HCT116 (cell line): ENCODE data around the gene PDIK1L. TPM values are rescaled to one million over a fixed set of nuclear protein-coding genes. Genes with fewer than 3 reads are reported as not detected.

Source experiments
- ATAC-seq: fragments of 200-7000 bp; cut with Tn5 transposase; 2 replicates; pipeline ENCODE4 v1.9.1; 2020; ENCODE audit warnings: mild to moderate bottlenecking, moderate library complexity
- BruUV-seq: library from RNA; stranded (reverse); fragments of 400-500 nt; replicated peaks from 2 replicates; lab custom pipeline; 2021; lab: Mats Ljungman, UMichigan
- CTCF ChIA-PET: fragments of 300-600 bp; sonication (Branson Sonifier 250); formaldehyde crosslinking; loops from one replicate; lab custom pipeline; 2021; ENCODE audit warnings: antibody characterized with exemption; lab: Charles Lee
- POLR2A ChIA-PET: fragments of 300-600, 350-600 bp; sonication (Branson Sonifier 250); formaldehyde crosslinking; loops from one replicate; lab custom pipeline; 2021; ENCODE audit warnings: antibody characterized with exemption; lab: Charles Lee
- RAD21 ChIA-PET, 2 experiments: fragments of 300-600 bp; sonication (Branson Sonifier 250); formaldehyde crosslinking; loops; one replicate each; lab custom pipeline; 2023; ENCODE audit warnings: low total read pairs in 2 of 2; ENCODE audit not compliant: uncharacterized antibody in 2 of 2, unreplicated experiment in 2 of 2, low non-redundant PET in 1 of 2; lab: Charles Lee
- DNase-seq: peaks from one replicate; pipeline ENCODE4 v3.0.0-alpha.2; 2010; ENCODE audit warnings: low read depth, low spot score
- H2AFZ ChIP-seq: fragments of 200-600 bp; shearing (Covaris generic), sonication (generic); 2 replicates; pipeline ENCODE4 v1.6.1; 2017; ENCODE audit warnings: low read depth, mixed run types, mixed read lengths, antibody characterized with exemption, low read length; ENCODE audit not compliant: poor library complexity, severe bottlenecking
- H3K27ac ChIP-seq: 2 replicates; pipeline ENCODE4 v1.5.1; 2012; ENCODE audit warnings: low read depth, low read length
- H3K27me3 ChIP-seq: fragments of 200-600 bp; sonication (generic); 2 replicates; pipeline ENCODE4 v1.6.1; 2016; ENCODE audit warnings: mixed run types, low read length, mixed read lengths; ENCODE audit not compliant: insufficient read depth
- H3K36me3 ChIP-seq, 2 experiments: fragments of 200-500 bp in 1 of 2; fragments of 200-600 bp in 1 of 2; sonication (Bioruptor generic) in 1 of 2; sonication (generic) in 1 of 2; 2 replicates each; pipeline versions ENCODE4 v1.5.1 to v1.6.1; 2014 to 2016; ENCODE audit warnings: low read length in 2 of 2, inconsistent platforms in 1 of 2, mixed read lengths in 1 of 2, mixed run types in 1 of 2; ENCODE audit not compliant: insufficient read depth in 2 of 2, control insufficient read depth in 1 of 2
- H3K4me1 ChIP-seq, 2 experiments: fragments of 200-600 bp in 1 of 2; sonication (generic) in 1 of 2; 2 replicates each; pipeline versions ENCODE4 v1.5.1 to v1.6.1; 2012 to 2017; ENCODE audit warnings: low read length in 2 of 2, inconsistent platforms in 1 of 2, mild to moderate bottlenecking in 1 of 2, mixed read lengths in 1 of 2, mixed run types in 1 of 2, moderate library complexity in 1 of 2; ENCODE audit not compliant: insufficient read depth in 2 of 2, control insufficient read depth in 1 of 2
- H3K4me2 ChIP-seq: fragments of 200-600 bp; sonication (generic); 2 replicates; pipeline ENCODE4 v1.6.1; 2017; ENCODE audit warnings: mixed run types, low read length, mixed read lengths
- H3K4me3 ChIP-seq, 2 experiments: fragments of 200-600 bp in 1 of 2; sonication (generic) in 1 of 2; replicated peaks in 1 of 2; 2 replicates each; pipeline ENCODE4 v1.5.1; 2011 to 2016; ENCODE audit warnings: low read length in 2 of 2, control low read depth in 1 of 2, low read depth in 1 of 2, mild to moderate bottlenecking in 1 of 2, mixed read lengths in 1 of 2, mixed run types in 1 of 2
- H3K79me2 ChIP-seq: fragments of 200-600 bp; sonication (generic); 2 replicates; pipeline ENCODE4 v1.6.1; 2017; ENCODE audit warnings: mild to moderate bottlenecking, mixed run types, low read length, moderate library complexity, mixed read lengths; ENCODE audit not compliant: insufficient read depth
- H3K9ac ChIP-seq: fragments of 200-600 bp; sonication (generic); 2 replicates; pipeline ENCODE4 v1.6.1; 2016; ENCODE audit warnings: low read length, mixed read lengths
- H3K9me2 ChIP-seq: fragments of 200-600 bp; sonication (generic), shearing (Covaris generic); 2 replicates; pipeline ENCODE4 v1.6.1; 2017; ENCODE audit warnings: mixed run types, mild to moderate bottlenecking, moderate library complexity; ENCODE audit not compliant: insufficient read depth
- H3K9me3 ChIP-seq, 2 experiments: fragments of 200-500 bp in 1 of 2; fragments of 200-600 bp in 1 of 2; sonication (Bioruptor generic) in 1 of 2; sonication (generic) in 1 of 2; 2 replicates each; pipeline ENCODE4 v1.6.1; 2014 to 2017; ENCODE audit warnings: low read length in 2 of 2, mixed read lengths in 2 of 2, inconsistent platforms in 1 of 2, low read depth in 1 of 2, mild to moderate bottlenecking in 1 of 2, mixed run types in 1 of 2, moderate library complexity in 1 of 2; ENCODE audit not compliant: control insufficient read depth in 1 of 2, insufficient read depth in 1 of 2
- H4K20me1 ChIP-seq: fragments of 200-600 bp; sonication (generic), shearing (Covaris generic); 2 replicates; pipeline ENCODE4 v1.6.1; 2017; ENCODE audit warnings: mixed run types, mild to moderate bottlenecking, moderate library complexity; ENCODE audit not compliant: insufficient read depth
- FOSL1 ChIP-seq: IDR thresholded peaks from 2 replicates; pipeline ENCODE4 v1.6.1; 2012; ENCODE audit warnings: low read depth
- REST ChIP-seq: IDR thresholded peaks from 2 replicates; pipeline ENCODE4 v1.6.1; 2012; ENCODE audit warnings: low read depth
- ZBTB33 ChIP-seq: IDR thresholded peaks from 2 replicates; pipeline ENCODE4 v1.6.1; 2011; ENCODE audit warnings: mild to moderate bottlenecking, low read length, moderate library complexity; ENCODE audit not compliant: insufficient replicate concordance; ENCODE audit errors: extremely low read depth
- intact Hi-C: fragments of 100-400 bp; cut with micrococcal nuclease; formaldehyde crosslinking; loops from 2 replicates; pipeline ENCODE4 v1.10.0; 2022
- total RNA-seq: library from RNA; stranded (reverse); gene quantifications from one replicate; pipeline ENCODE4 v1.2.1, GENCODE V29; 2021; ENCODE audit not compliant: unreplicated experiment

PDIK1L gene
- total RNA-seq, 1 experiment from 2014 or later: 8.8 TPM

- DNase-seq: no peak
- RAD21 ChIA-PET: no interaction called here
- H3K4me1 ChIP-seq: peaks cover 13 to 44% of the 10 kb centered on the region in 2 experiments
- no TSS peak for BruUV-seq
- TF ChIP-seq ZBTB33 (no peak), FOSL1 (no peak), REST (no peak)
- H3K4me3 ChIP-seq: no peak overlapping the region
- no peaks in the 10 kb centered on the region for H3K9me2 ChIP-seq
- no peaks in the 10 kb centered on the region for H3K9me3 ChIP-seq
- intact Hi-C loops: no loop called here
- no peak overlapping the region for H2AFZ ChIP-seq
- no peaks in the 10 kb centered on the region for H3K36me3 ChIP-seq
- H3K27ac ChIP-seq: no peak overlapping the region
- peak overlapping the region; percentile 14; the same call in 1 of the 2 replicates for H3K4me2 ChIP-seq
- H3K27me3 ChIP-seq: no peaks in the 10 kb centered on the region
- H3K79me2 ChIP-seq: peaks cover 4% of the 10 kb centered on the region; the same call in 1 of the 2 replicates
- CTCF ChIA-PET: interaction anchor here (2.0 kb wide), 1 partner anchor 108 kb away, joined by 6 read pairs; the partner anchor contains the start of gene CEP85
- peaks cover 3% of the 10 kb centered on the region; the same call in 1 of the 2 replicates for H4K20me1 ChIP-seq
- POLR2A ChIA-PET: no interaction called here
- no peak for ATAC-seq
- H3K9ac ChIP-seq: no peak overlapping the region
Measured at GRCh38 chr1:26125946-26126320, 14.3 kb downstream of the PDIK1L start.
